C4-2B (cell line): ENCODE data around the gene SERP2.

Experiments
- H3K27ac ChIP-seq: fragments of 450-650 bp; 2 replicates; pipeline ENCODE4 v1.5.1; 2017
- CTCF ChIP-seq: fragments of 450-650 bp; conservative IDR thresholded peaks from 2 replicates; pipeline ENCODE4 v1.5.1; 2017; ENCODE audit warnings: mild to moderate bottlenecking
- ZFX ChIP-seq: fragments of 450-650 bp; IDR thresholded peaks from 2 replicates; pipeline ENCODE4 v1.6.1; 2017

SERP2 gene

GRCh38 chr13:44398606-44399005, 25.0 kb downstream of the SERP2 start:
- no peak for TF ChIP-seq CTCF
- H3K27ac ChIP-seq: no peak overlapping the region

GRCh38 chr13:44399074-44399473, 25.4 kb downstream of the SERP2 start:
- no peak overlapping the region for H3K27ac ChIP-seq
- TF ChIP-seq ZFX: no peak
- no peak for TF ChIP-seq CTCF

- no peak overlapping the region for H3K27ac ChIP-seq
- TF ChIP-seq CTCF (no peak), ZFX (no peak)
Measured at GRCh38 chr13:44400736-44401135, 27.1 kb downstream of the SERP2 start.

- no peak overlapping the region for H3K27ac ChIP-seq
- TF ChIP-seq ZFX (no peak), CTCF (no peak)
Measured at GRCh38 chr13:44401577-44401976, 28.0 kb downstream of the SERP2 start.

GRCh38 chr13:44402899-44403445, 29.3 kb downstream of the SERP2 start:
- H3K27ac ChIP-seq: peak overlapping the region; percentile 82
- no peak for TF ChIP-seq CTCF
- no peak for TF ChIP-seq ZFX

GRCh38 chr13:44403461-44404056, 29.9 kb downstream of the SERP2 start:
- H3K27ac ChIP-seq: peak overlapping the region; percentile 82
- no peak for TF ChIP-seq ZFX
- no peak for TF ChIP-seq CTCF

- TF ChIP-seq ZFX (no peak), CTCF (no peak)
- peak overlapping the region; percentile 82 for H3K27ac ChIP-seq
Measured at GRCh38 chr13:44404261-44405132, 30.9 kb downstream of the SERP2 start.
